ENCODE measurements around the gene OR4N5. TPM values are rescaled to one million over a fixed set of nuclear protein-coding genes. Genes with fewer than 3 reads are reported as not detected.

Gene OR4N5
- total and polyA plus RNA-seq, 4 experiments from 2014 or later = not detected

- no peaks in the 10 kb centered on the region for H3K4me1 ChIP-seq (ENCODE audit: insufficient read depth, low read length)
- no peak overlapping the region for H3K27ac Mint-ChIP-seq
- no peak overlapping the region for H3K4me3 Mint-ChIP-seq
- H3K4me1 Mint-ChIP-seq = peaks cover 0 to 3% (median 0%) of the 10 kb centered on the region in 4 donors
- no peaks in the 10 kb centered on the region for H3K9me3 Mint-ChIP-seq
- H3K27me3 ChIP-seq (ENCODE audit: insufficient read depth, low read length) = no peaks in the 10 kb centered on the region
- H3K27ac ChIP-seq (ENCODE audit: low read depth, low read length) = no peak overlapping the region
- H3K4me3 ChIP-seq (ENCODE audit: low read length in 2 of 2) = no peak overlapping the region
- H3K36me3 Mint-ChIP-seq = no peaks in the 10 kb centered on the region
- peaks cover 8 to 10% of the 10 kb centered on the region in 2 donors for H3K27me3 Mint-ChIP-seq
- intact Hi-C loops (cut with micrococcal nuclease) = no loop called here
- H3K9me3 ChIP-seq (ENCODE audit: control insufficient read depth in 1 of 2, low read length in 2 of 2) = no peaks in the 10 kb centered on the region
- H3K36me3 ChIP-seq (ENCODE audit: insufficient read depth, low read length) = no peaks in the 10 kb centered on the region
- ChIA-PET CTCF (ENCODE audit: partially characterized antibody) (no interaction called here), POLR2A (ENCODE audit: partially characterized antibody) (no interaction called here)
- no peak for DNase-seq
Measured at GRCh38 chr14:20194101-20194500, 55.5 kb downstream of the OR4N5 start.

Other genes starting within 250 kb of the OR4N5 start
- not detected for gene OR4K5, start 218.2 kb upstream of the OR4N5 start, total RNA-seq
- not detected for gene OR4K5, start 218.2 kb upstream of the OR4N5 start, polyA plus RNA-seq
- gene OR4K1, start 207.9 kb upstream of the OR4N5 start, total RNA-seq = not detected
- gene OR4K1, start 207.9 kb upstream of the OR4N5 start, polyA plus RNA-seq = not detected
- not detected for gene OR4K15, start 163.2 kb upstream of the OR4N5 start, total RNA-seq
- not detected for gene OR4K15, start 163.2 kb upstream of the OR4N5 start, polyA plus RNA-seq
- gene OR4Q2, start 136.7 kb upstream of the OR4N5 start, total RNA-seq = not detected
- not detected for gene OR4Q2, start 136.7 kb upstream of the OR4N5 start, polyA plus RNA-seq
- gene OR4K14, start 119.5 kb upstream of the OR4N5 start, total RNA-seq = not detected
- gene OR4K14, start 119.5 kb upstream of the OR4N5 start, polyA plus RNA-seq = not detected
- not detected for gene OR4K13, start 102.8 kb upstream of the OR4N5 start, total RNA-seq
- not detected for gene OR4K13, start 102.8 kb upstream of the OR4N5 start, polyA plus RNA-seq
- gene OR4L1, start 78.8 kb upstream of the OR4N5 start, total RNA-seq = not detected
- not detected for gene OR4L1, start 78.8 kb upstream of the OR4N5 start, polyA plus RNA-seq
- not detected for gene OR4K17, start 28.1 kb upstream of the OR4N5 start, total RNA-seq
- not detected for gene OR4K17, start 28.1 kb upstream of the OR4N5 start, polyA plus RNA-seq
- not detected for gene OR11G2, start 52.1 kb downstream of the OR4N5 start, total RNA-seq
- not detected for gene OR11G2, start 52.1 kb downstream of the OR4N5 start, polyA plus RNA-seq
- gene OR11H6, start 84.9 kb downstream of the OR4N5 start, total RNA-seq = not detected
- not detected for gene OR11H6, start 84.9 kb downstream of the OR4N5 start, polyA plus RNA-seq
- not detected for gene OR11H7, start 90.2 kb downstream of the OR4N5 start, total RNA-seq
- gene OR11H7, start 90.2 kb downstream of the OR4N5 start, polyA plus RNA-seq = not detected
- not detected for gene OR11H4, start 100.5 kb downstream of the OR4N5 start, total RNA-seq
- gene OR11H4, start 100.5 kb downstream of the OR4N5 start, polyA plus RNA-seq = not detected
- gene TTC5, start 167.1 kb downstream of the OR4N5 start, total RNA-seq = 10 to 100 TPM; 26.0 to 26.1 TPM
- 10 to 100 TPM; 23.8 to 26.1 TPM for gene TTC5, start 167.1 kb downstream of the OR4N5 start, polyA plus RNA-seq
- 10 to 100 TPM; 21.2 to 24.3 TPM for gene CCNB1IP1, start 194.5 kb downstream of the OR4N5 start, total RNA-seq
- 10 to 100 TPM; 10.6 to 11.5 TPM for gene CCNB1IP1, start 194.5 kb downstream of the OR4N5 start, polyA plus RNA-seq
- gene PARP2, start 204.8 kb downstream of the OR4N5 start, total RNA-seq = 10 to 100 TPM; 20.3 to 25.0 TPM
- 10 to 100 TPM; 13.1 to 13.6 TPM for gene PARP2, start 204.8 kb downstream of the OR4N5 start, polyA plus RNA-seq

All from CD4-positive, alpha-beta memory T cell (primary cell).